K562 treated with DMSO at 1 percent for 4 hours (cell line): ENCODE results near the gene RBM12. TPM values are rescaled to one million over a fixed set of nuclear protein-coding genes. Genes with fewer than 3 reads are reported as not detected.

Source experiments
- total RNA-seq: library from RNA; unstranded; fragments of 300-600 nt; gene quantifications from 2 replicates; pipeline ENCODE4 v1.2.3, GENCODE V29; 2022; ENCODE audit not compliant: insufficient read depth

Gene RBM12, protein sequence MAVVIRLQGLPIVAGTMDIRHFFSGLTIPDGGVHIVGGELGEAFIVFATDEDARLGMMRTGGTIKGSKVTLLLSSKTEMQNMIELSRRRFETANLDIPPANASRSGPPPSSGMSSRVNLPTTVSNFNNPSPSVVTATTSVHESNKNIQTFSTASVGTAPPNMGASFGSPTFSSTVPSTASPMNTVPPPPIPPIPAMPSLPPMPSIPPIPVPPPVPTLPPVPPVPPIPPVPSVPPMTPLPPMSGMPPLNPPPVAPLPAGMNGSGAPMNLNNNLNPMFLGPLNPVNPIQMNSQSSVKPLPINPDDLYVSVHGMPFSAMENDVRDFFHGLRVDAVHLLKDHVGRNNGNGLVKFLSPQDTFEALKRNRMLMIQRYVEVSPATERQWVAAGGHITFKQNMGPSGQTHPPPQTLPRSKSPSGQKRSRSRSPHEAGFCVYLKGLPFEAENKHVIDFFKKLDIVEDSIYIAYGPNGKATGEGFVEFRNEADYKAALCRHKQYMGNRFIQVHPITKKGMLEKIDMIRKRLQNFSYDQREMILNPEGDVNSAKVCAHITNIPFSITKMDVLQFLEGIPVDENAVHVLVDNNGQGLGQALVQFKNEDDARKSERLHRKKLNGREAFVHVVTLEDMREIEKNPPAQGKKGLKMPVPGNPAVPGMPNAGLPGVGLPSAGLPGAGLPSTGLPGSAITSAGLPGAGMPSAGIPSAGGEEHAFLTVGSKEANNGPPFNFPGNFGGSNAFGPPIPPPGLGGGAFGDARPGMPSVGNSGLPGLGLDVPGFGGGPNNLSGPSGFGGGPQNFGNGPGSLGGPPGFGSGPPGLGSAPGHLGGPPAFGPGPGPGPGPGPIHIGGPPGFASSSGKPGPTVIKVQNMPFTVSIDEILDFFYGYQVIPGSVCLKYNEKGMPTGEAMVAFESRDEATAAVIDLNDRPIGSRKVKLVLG
- 15.1 and 19.4 TPM in 2 replicates for total RNA-seq

GRCh38 chr20:35664466-35665206 lies at the start of gene RBM12, which contains the start of gene CPNE1:
TSS of gene RBM12 (minus strand) at chr20:35664900. CDS start at chr20:35655322, 9,578 bp downstream.
TSS of gene CPNE1 (minus strand) at chr20:35664900. CDS start at chr20:35632923, 31,977 bp downstream.

DNA sequence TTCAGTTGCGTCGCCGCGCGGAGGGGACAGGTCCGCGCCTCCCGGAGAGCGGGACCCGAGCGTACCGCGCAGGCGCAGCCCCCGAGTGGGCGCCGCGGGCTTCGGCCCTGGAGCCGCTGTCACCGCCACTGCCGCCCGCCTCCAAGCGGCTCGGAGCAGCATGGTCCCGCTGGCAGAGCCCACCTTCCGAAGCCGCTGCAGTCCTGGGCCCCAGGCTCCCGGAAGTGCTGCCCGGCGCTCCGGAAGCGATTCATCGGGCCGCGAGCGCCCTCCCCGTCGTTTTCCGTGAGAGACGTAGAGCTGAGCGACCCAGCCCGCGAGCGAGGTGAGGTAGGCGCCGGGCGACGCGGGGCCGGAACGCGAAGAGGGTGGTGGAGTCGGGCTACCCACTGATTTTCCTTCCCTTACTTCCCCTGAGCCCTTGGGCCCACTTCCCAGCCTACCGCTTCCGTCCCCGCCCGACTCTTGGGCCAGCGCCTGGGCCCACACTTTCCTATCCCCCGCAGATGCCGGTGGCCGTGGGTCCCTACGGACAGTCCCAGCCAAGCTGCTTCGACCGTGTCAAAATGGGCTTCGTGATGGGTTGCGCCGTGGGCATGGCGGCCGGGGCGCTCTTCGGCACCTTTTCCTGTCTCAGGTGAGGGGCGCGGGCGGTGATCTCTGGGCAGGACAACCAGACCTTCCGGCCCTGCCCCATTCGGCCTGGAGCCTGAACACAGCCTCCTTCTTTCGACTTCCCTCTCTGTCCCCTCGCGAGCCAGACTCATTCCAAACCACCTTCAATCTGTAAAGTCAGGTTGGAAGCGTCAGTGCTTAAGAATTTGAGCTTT lies 34.6 kb upstream of the RBM12 start, which contains the start of the genes NFS1 and ROMO1:
NFS1 (minus strand) TSS at position 226 of the 830 bp plus-strand sequence; CDS start at position 162, 64 bp downstream.
ROMO1 (plus strand) TSS at position 279 of the 830 bp plus-strand sequence; CDS start at position 507, 228 bp downstream.

DNA sequence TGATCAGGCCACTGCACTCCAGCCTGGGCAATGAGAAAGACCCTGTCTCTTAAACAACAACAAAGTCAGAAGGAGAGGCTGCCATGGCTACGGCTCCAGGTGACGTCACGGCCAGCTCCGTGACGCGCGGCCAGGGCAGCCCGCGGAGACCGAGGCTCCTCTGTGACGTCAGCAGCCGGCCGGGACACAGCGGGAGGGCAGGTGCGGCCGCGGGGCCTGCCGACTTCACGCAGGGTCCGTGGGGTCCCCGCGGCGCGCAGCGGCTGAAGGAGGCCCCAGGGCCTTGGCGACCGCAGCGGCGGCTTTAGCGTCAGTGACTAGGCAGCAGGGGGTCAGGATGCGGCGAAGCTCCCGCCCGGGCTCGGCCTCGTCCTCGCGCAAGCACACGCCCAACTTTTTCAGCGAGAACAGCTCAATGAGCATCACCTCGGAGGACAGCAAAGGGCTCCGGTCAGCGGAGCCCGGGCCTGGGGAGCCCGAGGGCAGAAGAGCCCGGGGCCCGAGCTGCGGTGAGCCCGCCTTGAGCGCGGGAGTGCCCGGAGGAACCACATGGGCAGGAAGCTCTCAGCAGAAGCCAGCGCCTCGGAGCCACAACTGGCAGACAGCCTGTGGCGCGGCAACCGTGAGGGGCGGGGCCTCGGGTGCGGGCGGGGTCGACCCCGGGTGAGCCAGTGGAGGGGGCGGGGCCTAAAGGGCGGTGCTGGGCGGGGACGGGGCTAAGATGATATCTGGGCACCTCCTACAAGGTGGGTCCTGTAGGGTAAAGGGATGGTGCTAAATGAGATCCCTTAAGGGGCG lies 48.8 kb downstream of the RBM12 start, which contains the start of gene SPAG4:
SPAG4 (plus strand) TSS at position 163 of the 798 bp plus-strand sequence; CDS start at position 338, 175 bp downstream.

Other genes with a start within 250 kb of the RBM12 start
- not detected in 2 replicates for gene GDF5, start 226.7 kb downstream of the RBM12 start, total RNA-seq
- gene CEP250, start 209.3 kb downstream of the RBM12 start, total RNA-seq, result 14.5 TPM in 2 replicates
- not detected in 2 replicates for gene C20orf173, start 135.2 kb downstream of the RBM12 start, total RNA-seq
- 324 and 354 TPM in 2 replicates for gene ERGIC3, start 122.8 kb downstream of the RBM12 start, total RNA-seq
- 4.2 and 7.1 TPM in 2 replicates for gene SPAG4, start 49.1 kb downstream of the RBM12 start, total RNA-seq
- 106 and 154 TPM in 2 replicates for gene CPNE1, start within 50 bp of the RBM12 start, total RNA-seq
- gene NFS1, start 34.5 kb upstream of the RBM12 start, total RNA-seq, result 21.3 and 33.8 TPM in 2 replicates
- gene ROMO1, start 34.5 kb upstream of the RBM12 start, total RNA-seq, result 233 and 315 TPM in 2 replicates
- gene RBM39, start 77.4 kb upstream of the RBM12 start, total RNA-seq, result 98.0 and 181 TPM in 2 replicates
- 21.4 and 34.1 TPM in 2 replicates for gene PHF20, start 107.1 kb upstream of the RBM12 start, total RNA-seq